Spleen (tissue), 7 donors: ENCODE measurements around the gene RRP7A.
"Not testable (repeated sequence)": the region's sequence is repeated elsewhere in the genome, so short reads cannot be mapped to it uniquely, and the experiment has no call there.

Experiments
- POLR2A ChIP-seq, 3 donors: fragments of 450-650 bp; IDR thresholded peaks; one replicate each; pipeline ENCODE4 v1.5.1; 2017; ENCODE audit warnings: antibody characterized with exemption in 3 of 3, mild to moderate bottlenecking in 1 of 3
- POLR2AphosphoS5 ChIP-seq, 3 donors: sonication (generic); formaldehyde crosslinking; IDR thresholded peaks; one replicate each; pipeline ENCODE4 v1.5.1; 2017; ENCODE audit warnings: antibody characterized with exemption in 3 of 3
- TF ChIP-seq, protein P1 (sequence below), 11 experiments: fragments of 200-600 bp in 7 of 11; fragments of 450-650 bp in 4 of 11; sonication (generic) in 4 of 11; IDR thresholded peaks in 8 of 11; conservative IDR thresholded peaks in 3 of 11; 1 replicate in 7 of 11; 2 replicates in 4 of 11; pipeline versions ENCODE4 v1.4.0 to v1.8.0; 2016 to 2021; ENCODE audit warnings: antibody characterized with exemption in 11 of 11, inconsistent platforms in 4 of 11, mild to moderate bottlenecking in 1 of 11
- donor health status: DM: no; HTN: no; CAD: no; lungs with moderate emphysema.
- donor health status: DM: no; HTN: no; CAD: no.
- donor health status: DM: no; HTN: no; CAD: no.

DNA sequence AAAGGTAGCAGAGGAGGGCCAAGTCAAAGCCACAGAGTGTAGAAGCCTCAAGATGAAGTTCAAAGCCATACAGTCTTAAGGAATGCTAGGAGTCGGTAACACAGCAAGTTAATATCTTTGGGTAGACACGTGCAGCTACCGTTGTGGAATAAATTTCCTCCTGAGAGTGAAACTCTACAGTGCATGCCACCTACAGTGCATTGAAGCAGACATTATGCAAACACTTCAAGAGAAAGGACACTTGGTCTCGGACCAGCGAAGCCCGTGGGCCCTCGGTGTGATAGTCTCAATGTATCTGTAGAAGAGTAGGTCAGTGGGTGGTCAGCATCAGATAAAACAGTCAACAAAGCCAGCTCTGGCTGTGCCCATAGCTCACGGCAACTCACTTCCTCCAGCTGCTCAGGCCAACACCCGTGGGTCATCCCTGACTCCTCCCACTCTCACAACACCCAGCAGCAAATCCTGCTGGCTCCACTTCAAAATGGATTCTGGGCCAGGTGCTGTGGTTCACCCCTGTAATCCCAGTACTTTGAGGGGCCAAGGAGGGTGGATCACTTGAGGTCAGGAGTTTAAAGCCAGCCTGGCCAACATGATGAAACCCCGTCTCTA is 24.0 kb downstream of the RRP7A start:
- TF ChIP-seq, protein P1, sequence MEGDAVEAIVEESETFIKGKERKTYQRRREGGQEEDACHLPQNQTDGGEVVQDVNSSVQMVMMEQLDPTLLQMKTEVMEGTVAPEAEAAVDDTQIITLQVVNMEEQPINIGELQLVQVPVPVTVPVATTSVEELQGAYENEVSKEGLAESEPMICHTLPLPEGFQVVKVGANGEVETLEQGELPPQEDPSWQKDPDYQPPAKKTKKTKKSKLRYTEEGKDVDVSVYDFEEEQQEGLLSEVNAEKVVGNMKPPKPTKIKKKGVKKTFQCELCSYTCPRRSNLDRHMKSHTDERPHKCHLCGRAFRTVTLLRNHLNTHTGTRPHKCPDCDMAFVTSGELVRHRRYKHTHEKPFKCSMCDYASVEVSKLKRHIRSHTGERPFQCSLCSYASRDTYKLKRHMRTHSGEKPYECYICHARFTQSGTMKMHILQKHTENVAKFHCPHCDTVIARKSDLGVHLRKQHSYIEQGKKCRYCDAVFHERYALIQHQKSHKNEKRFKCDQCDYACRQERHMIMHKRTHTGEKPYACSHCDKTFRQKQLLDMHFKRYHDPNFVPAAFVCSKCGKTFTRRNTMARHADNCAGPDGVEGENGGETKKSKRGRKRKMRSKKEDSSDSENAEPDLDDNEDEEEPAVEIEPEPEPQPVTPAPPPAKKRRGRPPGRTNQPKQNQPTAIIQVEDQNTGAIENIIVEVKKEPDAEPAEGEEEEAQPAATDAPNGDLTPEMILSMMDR (IDR thresholded peaks at IDR 0.05 in 8 of 11, conservative IDR thresholded peaks at IDR 0.05 in 3 of 11): not testable (repeated sequence)
- TF ChIP-seq POLR2AphosphoS5, POLR2A (IDR thresholded peaks at IDR 0.05): not testable (repeated sequence)
